ENCODE results near the gene BCAS4. TPM values are rescaled to one million over a fixed set of nuclear protein-coding genes. Genes with fewer than 3 reads are reported as not detected.

Gene BCAS4
- total and polyA plus RNA-seq, 3 donors from 2014 or later: 5.8 to 10.8 (median 7.6) TPM

- no peak overlapping the region for H3K4me3 ChIP-seq
- 94 to 100% methylated on average over 4 to 6 of the region's 6 CpGs for WGBS, 2 donors
Measured at GRCh38 chr20:50783903-50784302, 11.0 kb upstream of the BCAS4 start.

GRCh38 chr20:50784464-50784863 is 10.4 kb upstream of the BCAS4 start:
- intact Hi-C loops (cut with DNase I; ENCODE audit: low total_unique reads): no loop called here
- H3K36me3 ChIP-seq (ENCODE audit: low read depth, missing control alignments): no peaks in the 10 kb centered on the region
- H3K4me1 ChIP-seq: peaks cover 6% of the 10 kb centered on the region
- no peak overlapping the region for H3K4me3 ChIP-seq
- DNase-seq: no peak
- H3K9me3 ChIP-seq: no peaks in the 10 kb centered on the region
- 82 to 94% methylated on average over 4 of the region's 4 CpGs for WGBS, 2 donors
- no peaks in the 10 kb centered on the region for H3K27me3 ChIP-seq
- TF ChIP-seq CTCF (IDR thresholded peaks at IDR 0.05) (no peak), POLR2A (IDR thresholded peaks at IDR 0.05) (no peak)
- H3K27ac ChIP-seq: no peak overlapping the region

More at GRCh38 chr20:50783903-50784302, 11.0 kb upstream of the BCAS4 start:
- DNase-seq: no peak
- H3K27ac ChIP-seq: no peak overlapping the region
- H3K27me3 ChIP-seq: no peaks in the 10 kb centered on the region
- intact Hi-C loops (cut with DNase I; ENCODE audit: low total_unique reads): no loop called here
- no peaks in the 10 kb centered on the region for H3K9me3 ChIP-seq
- no peak for TF ChIP-seq CTCF (IDR thresholded peaks at IDR 0.05)
- TF ChIP-seq POLR2A (IDR thresholded peaks at IDR 0.05): no peak
- peaks cover 6% of the 10 kb centered on the region for H3K4me1 ChIP-seq
- H3K36me3 ChIP-seq (ENCODE audit: low read depth, missing control alignments): no peaks in the 10 kb centered on the region

GRCh38 chr20:50786703-50787102 is 8.2 kb upstream of the BCAS4 start:
- TF ChIP-seq CTCF (IDR thresholded peaks at IDR 0.05) (no peak), POLR2A (IDR thresholded peaks at IDR 0.05) (no peak)
- H3K4me3 ChIP-seq: no peak overlapping the region
- H3K36me3 ChIP-seq (ENCODE audit: low read depth, missing control alignments): no peaks in the 10 kb centered on the region
- H3K27me3 ChIP-seq: no peaks in the 10 kb centered on the region
- intact Hi-C loops (cut with DNase I; ENCODE audit: low total_unique reads): no loop called here
- no peaks in the 10 kb centered on the region for H3K9me3 ChIP-seq
- DNase-seq: no peak
- peaks cover 21% of the 10 kb centered on the region for H3K4me1 ChIP-seq
- WGBS, 2 donors: 97 to 98% methylated on average over 9 of the region's 9 CpGs
- no peak overlapping the region for H3K27ac ChIP-seq

- DNase-seq: no peak
- Histone ChIP-seq H3K36me3 (ENCODE audit: low read depth, missing control alignments) (no peaks in the 10 kb centered on the region), H3K4me1 (peaks cover 21% of the 10 kb centered on the region), H3K9me3 (no peaks in the 10 kb centered on the region), H3K4me3 (no peak overlapping the region), H3K27me3 (no peaks in the 10 kb centered on the region), H3K27ac (no peak overlapping the region)
- intact Hi-C loops (cut with DNase I; ENCODE audit: low total_unique reads): no loop called here
- 89 to 94% methylated on average over 2 of the region's 2 CpGs for WGBS, 2 donors
- TF ChIP-seq CTCF (IDR thresholded peaks at IDR 0.05) (no peak), POLR2A (IDR thresholded peaks at IDR 0.05) (no peak)
Measured at GRCh38 chr20:50787181-50787580, 7.7 kb upstream of the BCAS4 start.
